ENCODE results near the gene SEMA5A.

SEMA5A gene

GRCh38 chr5:9320652-9321051, 225.2 kb downstream of the SEMA5A start:
- Histone ChIP-seq H3K4me2 (ENCODE audit: low read length) (no peak overlapping the region), H3K4me3 (ENCODE audit: low read length) (no peak overlapping the region), H3K18ac (ENCODE audit: low read length) (no peak overlapping the region), H3K9ac (ENCODE audit: low read length) (no peak overlapping the region), H3K79me2 (ENCODE audit: control insufficient read depth, insufficient read depth, low read length) (no peaks in the 10 kb centered on the region), H4K5ac (ENCODE audit: low read length) (no peak overlapping the region), H3K4ac (ENCODE audit: low read depth, low read length) (no peak overlapping the region), H3K27me3 (ENCODE audit: insufficient read depth, low read length, poor library complexity) (no peaks in the 10 kb centered on the region), H3K56ac (ENCODE audit: low read length) (no peak overlapping the region), H2BK120ac (ENCODE audit: low read depth, low read length) (no peak overlapping the region), H3K36me3 (ENCODE audit: control insufficient read depth, insufficient read depth, low read length) (no peaks in the 10 kb centered on the region), H3K23ac (ENCODE audit: low read length) (no peak overlapping the region), H2BK15ac (replicated peaks; ENCODE audit: low read depth) (no peak overlapping the region), H3K4me1 (ENCODE audit: control insufficient read depth, low read depth, low read length) (peaks cover 2% of the 10 kb centered on the region), H2BK5ac (ENCODE audit: low read length) (no peak overlapping the region), H4K8ac (ENCODE audit: low read depth, low read length) (no peak overlapping the region), H2AK5ac (ENCODE audit: low read length) (no peak overlapping the region), H3K27ac (ENCODE audit: low read depth, low read length) (no peak overlapping the region), H3K79me1 (ENCODE audit: low read length) (no peaks in the 10 kb centered on the region)
- no peak for DNase-seq
- no CpG with 5 or more reads among the region's 3 CpGs for WGBS (ENCODE audit: extremely low coverage, insufficient coverage, low lambda C conversion rate)

- Histone ChIP-seq H4K8ac (ENCODE audit: low read depth, low read length) (no peak overlapping the region), H3K9ac (ENCODE audit: low read length) (no peak overlapping the region), H3K27me3 (ENCODE audit: insufficient read depth, low read length, poor library complexity) (no peaks in the 10 kb centered on the region), H3K23ac (ENCODE audit: low read length) (no peak overlapping the region), H3K4ac (ENCODE audit: low read depth, low read length) (no peak overlapping the region), H2BK120ac (ENCODE audit: low read depth, low read length) (no peak overlapping the region), H3K36me3 (ENCODE audit: control insufficient read depth, insufficient read depth, low read length) (no peaks in the 10 kb centered on the region), H3K4me3 (ENCODE audit: low read length) (no peak overlapping the region), H2BK15ac (replicated peaks; ENCODE audit: low read depth) (no peak overlapping the region), H3K4me1 (ENCODE audit: control insufficient read depth, low read depth, low read length) (no peaks in the 10 kb centered on the region), H3K4me2 (ENCODE audit: low read length) (no peak overlapping the region), H3K79me2 (ENCODE audit: control insufficient read depth, insufficient read depth, low read length) (no peaks in the 10 kb centered on the region), H3K56ac (ENCODE audit: low read length) (no peak overlapping the region), H2AK5ac (ENCODE audit: low read length) (no peak overlapping the region), H2BK5ac (ENCODE audit: low read length) (no peak overlapping the region), H3K18ac (ENCODE audit: low read length) (no peak overlapping the region), H4K5ac (ENCODE audit: low read length) (no peak overlapping the region), H3K79me1 (ENCODE audit: low read length) (no peaks in the 10 kb centered on the region), H3K27ac (ENCODE audit: low read depth, low read length) (no peak overlapping the region)
- no CpG with 5 or more reads among the region's 6 CpGs for WGBS (ENCODE audit: extremely low coverage, insufficient coverage, low lambda C conversion rate)
- DNase-seq = peak; percentile 32
Measured at GRCh38 chr5:9318031-9318430, 227.8 kb downstream of the SEMA5A start.

GRCh38 chr5:9316733-9317132, 229.1 kb downstream of the SEMA5A start:
- H2AK5ac ChIP-seq (ENCODE audit: low read length) = no peak overlapping the region
- no peak overlapping the region for H2BK15ac ChIP-seq (replicated peaks; ENCODE audit: low read depth)
- no peaks in the 10 kb centered on the region for H3K36me3 ChIP-seq (ENCODE audit: control insufficient read depth, insufficient read depth, low read length)
- H3K4me2 ChIP-seq (ENCODE audit: low read length) = no peak overlapping the region
- H3K79me1 ChIP-seq (ENCODE audit: low read length) = no peaks in the 10 kb centered on the region
- no peak overlapping the region for H4K5ac ChIP-seq (ENCODE audit: low read length)
- no peak overlapping the region for H3K9ac ChIP-seq (ENCODE audit: low read length)
- no peak overlapping the region for H3K56ac ChIP-seq (ENCODE audit: low read length)
- no peak overlapping the region for H3K4me3 ChIP-seq (ENCODE audit: low read length)
- H3K27ac ChIP-seq (ENCODE audit: low read depth, low read length) = no peak overlapping the region
- no peak overlapping the region for H2BK120ac ChIP-seq (ENCODE audit: low read depth, low read length)
- no peak overlapping the region for H4K8ac ChIP-seq (ENCODE audit: low read depth, low read length)
- no peak overlapping the region for H3K18ac ChIP-seq (ENCODE audit: low read length)
- H2BK5ac ChIP-seq (ENCODE audit: low read length) = no peak overlapping the region
- no peaks in the 10 kb centered on the region for H3K4me1 ChIP-seq (ENCODE audit: control insufficient read depth, low read depth, low read length)
- no peaks in the 10 kb centered on the region for H3K79me2 ChIP-seq (ENCODE audit: control insufficient read depth, insufficient read depth, low read length)
- no peak overlapping the region for H3K23ac ChIP-seq (ENCODE audit: low read length)
- no peak overlapping the region for H3K4ac ChIP-seq (ENCODE audit: low read depth, low read length)
- no peaks in the 10 kb centered on the region for H3K27me3 ChIP-seq (ENCODE audit: insufficient read depth, low read length, poor library complexity)
- DNase-seq = no peak

GRCh38 chr5:9316041-9316440, 229.8 kb downstream of the SEMA5A start:
- no peak overlapping the region for H3K27ac ChIP-seq (ENCODE audit: low read depth, low read length)
- H3K9ac ChIP-seq (ENCODE audit: low read length) = no peak overlapping the region
- no peak overlapping the region for H3K18ac ChIP-seq (ENCODE audit: low read length)
- WGBS (ENCODE audit: extremely low coverage, insufficient coverage, low lambda C conversion rate) = no CpG with 5 or more reads among the region's 3 CpGs
- H4K5ac ChIP-seq (ENCODE audit: low read length) = no peak overlapping the region
- H3K56ac ChIP-seq (ENCODE audit: low read length) = no peak overlapping the region
- no peak overlapping the region for H2BK15ac ChIP-seq (replicated peaks; ENCODE audit: low read depth)
- no peak overlapping the region for H3K4ac ChIP-seq (ENCODE audit: low read depth, low read length)
- no peak overlapping the region for H3K23ac ChIP-seq (ENCODE audit: low read length)
- no peaks in the 10 kb centered on the region for H3K36me3 ChIP-seq (ENCODE audit: control insufficient read depth, insufficient read depth, low read length)
- H3K79me1 ChIP-seq (ENCODE audit: low read length) = no peaks in the 10 kb centered on the region
- no peaks in the 10 kb centered on the region for H3K79me2 ChIP-seq (ENCODE audit: control insufficient read depth, insufficient read depth, low read length)
- no peak overlapping the region for H4K8ac ChIP-seq (ENCODE audit: low read depth, low read length)
- DNase-seq = no peak
- no peak overlapping the region for H2AK5ac ChIP-seq (ENCODE audit: low read length)
- H3K4me2 ChIP-seq (ENCODE audit: low read length) = no peak overlapping the region
- H3K4me1 ChIP-seq (ENCODE audit: control insufficient read depth, low read depth, low read length) = no peaks in the 10 kb centered on the region
- no peak overlapping the region for H3K4me3 ChIP-seq (ENCODE audit: low read length)
- no peak overlapping the region for H2BK120ac ChIP-seq (ENCODE audit: low read depth, low read length)
- no peaks in the 10 kb centered on the region for H3K27me3 ChIP-seq (ENCODE audit: insufficient read depth, low read length, poor library complexity)
- no peak overlapping the region for H2BK5ac ChIP-seq (ENCODE audit: low read length)

GRCh38 chr5:9314558-9314957, 231.3 kb downstream of the SEMA5A start:
- Histone ChIP-seq H3K79me1 (ENCODE audit: low read length) (no peaks in the 10 kb centered on the region), H3K79me2 (ENCODE audit: control insufficient read depth, insufficient read depth, low read length) (no peaks in the 10 kb centered on the region), H3K27me3 (ENCODE audit: insufficient read depth, low read length, poor library complexity) (no peaks in the 10 kb centered on the region), H2BK15ac (replicated peaks; ENCODE audit: low read depth) (no peak overlapping the region), H3K4me3 (ENCODE audit: low read length) (no peak overlapping the region), H3K36me3 (ENCODE audit: control insufficient read depth, insufficient read depth, low read length) (no peaks in the 10 kb centered on the region), H4K8ac (ENCODE audit: low read depth, low read length) (no peak overlapping the region), H2BK120ac (ENCODE audit: low read depth, low read length) (no peak overlapping the region), H3K56ac (ENCODE audit: low read length) (no peak overlapping the region), H2BK5ac (ENCODE audit: low read length) (no peak overlapping the region), H3K23ac (ENCODE audit: low read length) (no peak overlapping the region), H2AK5ac (ENCODE audit: low read length) (no peak overlapping the region), H3K9ac (ENCODE audit: low read length) (no peak overlapping the region), H3K4me1 (ENCODE audit: control insufficient read depth, low read depth, low read length) (no peaks in the 10 kb centered on the region), H3K4me2 (ENCODE audit: low read length) (no peak overlapping the region), H3K27ac (ENCODE audit: low read depth, low read length) (no peak overlapping the region), H3K18ac (ENCODE audit: low read length) (no peak overlapping the region), H3K4ac (ENCODE audit: low read depth, low read length) (no peak overlapping the region), H4K5ac (ENCODE audit: low read length) (no peak overlapping the region)
- no peak for DNase-seq
- WGBS (ENCODE audit: extremely low coverage, insufficient coverage, low lambda C conversion rate) = no CpG with 5 or more reads among the region's 6 CpGs

- H3K4me3 ChIP-seq (ENCODE audit: low read length) = no peak overlapping the region
- no peaks in the 10 kb centered on the region for H3K79me2 ChIP-seq (ENCODE audit: control insufficient read depth, insufficient read depth, low read length)
- no peak overlapping the region for H3K18ac ChIP-seq (ENCODE audit: low read length)
- H2AK5ac ChIP-seq (ENCODE audit: low read length) = no peak overlapping the region
- no peak overlapping the region for H2BK120ac ChIP-seq (ENCODE audit: low read depth, low read length)
- H3K4me2 ChIP-seq (ENCODE audit: low read length) = no peak overlapping the region
- H3K27ac ChIP-seq (ENCODE audit: low read depth, low read length) = no peak overlapping the region
- no peak overlapping the region for H3K4ac ChIP-seq (ENCODE audit: low read depth, low read length)
- no peaks in the 10 kb centered on the region for H3K4me1 ChIP-seq (ENCODE audit: control insufficient read depth, low read depth, low read length)
- H3K9ac ChIP-seq (ENCODE audit: low read length) = no peak overlapping the region
- H3K27me3 ChIP-seq (ENCODE audit: insufficient read depth, low read length, poor library complexity) = no peaks in the 10 kb centered on the region
- peak; percentile 29 for DNase-seq
- no peak overlapping the region for H4K5ac ChIP-seq (ENCODE audit: low read length)
- no peak overlapping the region for H4K8ac ChIP-seq (ENCODE audit: low read depth, low read length)
- no peaks in the 10 kb centered on the region for H3K36me3 ChIP-seq (ENCODE audit: control insufficient read depth, insufficient read depth, low read length)
- H3K79me1 ChIP-seq (ENCODE audit: low read length) = no peaks in the 10 kb centered on the region
- no peak overlapping the region for H3K56ac ChIP-seq (ENCODE audit: low read length)
- H2BK15ac ChIP-seq (replicated peaks; ENCODE audit: low read depth) = no peak overlapping the region
- H3K23ac ChIP-seq (ENCODE audit: low read length) = no peak overlapping the region
- no peak overlapping the region for H2BK5ac ChIP-seq (ENCODE audit: low read length)
Measured at GRCh38 chr5:9313751-9314150, 232.1 kb downstream of the SEMA5A start.
